HCEC 1CT (cell line): Measurements from ENCODE around the gene SYMPK.
"Not testable (repeated sequence)": the region's sequence is repeated elsewhere in the genome, so short reads cannot be mapped to it uniquely, and the experiment has no call there.

Source experiments
- DNase-seq: peaks from one replicate; pipeline ENCODE4 v3.0.0-alpha.2; 2017

Gene SYMPK

GRCh38 chr19:45885556-45886426 lies 22.8 kb upstream of the SYMPK start, which contains the start of gene IRF2BP1:
TSS of gene IRF2BP1 (minus strand) at chr19:45886141. CDS start at chr19:45885774, 367 bp downstream.
- peak; percentile 90 for DNase-seq

GRCh38 chr19:45884682-45885555 lies 22.0 kb upstream of the SYMPK start:
- no peak for DNase-seq

GRCh38 chr19:45883881-45884681 lies 21.1 kb upstream of the SYMPK start:
- no peak for DNase-seq

- DNase-seq, result no peak
These were observed 20.6 kb upstream of the SYMPK start for GRCh38 chr19:45883586-45883880.

GRCh38 chr19:45882652-45883585 lies 20.0 kb upstream of the SYMPK start:
- peak; percentile 68 for DNase-seq

- no peak for DNase-seq
These were observed 19.1 kb upstream of the SYMPK start for GRCh38 chr19:45881909-45882528.

GRCh38 chr19:45881082-45881908 lies 18.3 kb upstream of the SYMPK start:
- DNase-seq, result no peak

GRCh38 chr19:45879971-45880370 lies 17.0 kb upstream of the SYMPK start:
- DNase-seq, result no peak

- no peak for DNase-seq
These were observed 16.1 kb upstream of the SYMPK start for GRCh38 chr19:45879055-45879454.

GRCh38 chr19:45878043-45878794 lies 15.3 kb upstream of the SYMPK start:
- DNase-seq, result no peak

GRCh38 chr19:45876411-45877197 lies 13.7 kb upstream of the SYMPK start:
- no peak for DNase-seq

- DNase-seq, result no peak
These were observed 13.1 kb upstream of the SYMPK start for GRCh38 chr19:45876161-45876410.

GRCh38 chr19:45874620-45874966 lies 11.6 kb upstream of the SYMPK start:
- DNase-seq, result no peak

GRCh38 chr19:45873219-45873772 lies 10.3 kb upstream of the SYMPK start:
- no peak for DNase-seq

- no peak for DNase-seq
These were observed 9.4 kb upstream of the SYMPK start for GRCh38 chr19:45872095-45872919.

- DNase-seq, result no peak
These were observed 7.9 kb upstream of the SYMPK start for GRCh38 chr19:45870798-45871197.

GRCh38 chr19:45867241-45867640 lies 4.3 kb upstream of the SYMPK start:
- DNase-seq, result not testable (repeated sequence)
